CD4-positive, alpha-beta T cell treated with Interleukin-17A for 1 hour (primary cell): ENCODE measurements around the gene ZNF283.

ENCODE experiments used
- DNase-seq: peaks from one replicate; pipeline ENCODE4 v3.0.0-alpha.2; 2020

The ZNF283 gene

GRCh38 chr19:43872547-43873336 lies 45.6 kb downstream of the ZNF283 start:
- no peak for DNase-seq

- DNase-seq: no peak
These were observed 53.4 kb downstream of the ZNF283 start for GRCh38 chr19:43880483-43880882.

GRCh38 chr19:43883864-43884263 lies 56.7 kb downstream of the ZNF283 start, which contains the start of gene ZNF404:
Gene ZNF404 (minus strand): TSS chr19:43883964.
- DNase-seq: no peak

- no peak for DNase-seq
These were observed 68.7 kb downstream of the ZNF283 start for GRCh38 chr19:43895727-43896308.
